Measurements from ENCODE around the gene TMEM187. TPM values are rescaled to one million over a fixed set of nuclear protein-coding genes. Genes with fewer than 3 reads are reported as not detected.

Gene TMEM187
- total RNA-seq, 4 donors from 2014 or later, result 2.5 to 4.1 (median 3.8) TPM

DNA sequence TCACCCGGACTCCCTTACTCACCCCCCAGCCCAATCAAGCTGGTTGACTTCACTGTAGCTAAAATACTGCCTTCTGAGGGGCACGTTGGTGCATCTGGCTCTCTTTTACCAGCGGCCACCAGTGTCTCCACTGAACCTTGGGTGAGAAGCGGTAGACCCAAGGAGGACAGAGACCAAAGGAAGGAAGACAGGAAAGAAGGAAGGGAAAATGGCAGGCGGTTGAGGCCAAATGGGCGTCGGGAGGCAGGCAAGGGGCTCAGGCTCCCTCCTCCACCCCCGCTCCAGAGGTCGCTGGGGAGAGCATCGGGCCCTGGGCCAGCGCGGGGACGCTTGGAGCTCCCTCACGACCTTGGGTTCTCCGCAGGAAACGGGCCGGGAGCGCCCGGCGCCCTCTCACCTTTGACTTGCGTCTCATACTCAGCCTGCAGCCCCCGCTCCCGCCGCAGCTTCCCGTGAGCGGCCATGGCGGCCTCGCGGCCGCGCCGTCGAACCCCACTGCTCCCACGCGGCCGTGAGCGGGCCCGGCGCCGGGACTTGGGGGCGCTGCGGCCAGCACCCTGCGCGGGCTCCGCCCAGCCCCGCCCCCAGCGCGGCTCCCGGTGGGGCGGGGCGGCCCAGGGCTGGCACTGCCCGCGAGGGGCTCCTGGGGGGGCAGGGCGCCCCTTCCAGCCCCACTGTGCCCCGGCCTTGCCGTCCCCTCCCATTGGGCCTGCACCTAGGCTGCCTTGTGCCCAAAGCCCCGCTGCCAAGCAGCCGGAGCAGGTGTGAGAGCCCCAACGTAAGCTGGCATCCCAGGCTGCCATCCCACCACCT lies 46.6 kb upstream of the TMEM187 start, which contains the start of gene ARHGAP4:
Gene ARHGAP4, minus strand, starts transcription at position 526 of the 813 bp plus-strand sequence. Its CDS starts 62 bp downstream, at position 464.
- peaks cover 0 to 15% (median 0%) of the 10 kb centered on the region in 3 donors for H3K36me3 ChIP-seq
- intact Hi-C loops (cut with DNase I), result no loop called here
- no peak for DNase-seq
- H3K4me3 ChIP-seq, result peak within 1 kb of the TSS; percentile 12 to 78 (median 58)
- TF ChIP-seq POLR2A (IDR thresholded peaks at IDR 0.05), result no peak
- TF ChIP-seq, protein P1, sequence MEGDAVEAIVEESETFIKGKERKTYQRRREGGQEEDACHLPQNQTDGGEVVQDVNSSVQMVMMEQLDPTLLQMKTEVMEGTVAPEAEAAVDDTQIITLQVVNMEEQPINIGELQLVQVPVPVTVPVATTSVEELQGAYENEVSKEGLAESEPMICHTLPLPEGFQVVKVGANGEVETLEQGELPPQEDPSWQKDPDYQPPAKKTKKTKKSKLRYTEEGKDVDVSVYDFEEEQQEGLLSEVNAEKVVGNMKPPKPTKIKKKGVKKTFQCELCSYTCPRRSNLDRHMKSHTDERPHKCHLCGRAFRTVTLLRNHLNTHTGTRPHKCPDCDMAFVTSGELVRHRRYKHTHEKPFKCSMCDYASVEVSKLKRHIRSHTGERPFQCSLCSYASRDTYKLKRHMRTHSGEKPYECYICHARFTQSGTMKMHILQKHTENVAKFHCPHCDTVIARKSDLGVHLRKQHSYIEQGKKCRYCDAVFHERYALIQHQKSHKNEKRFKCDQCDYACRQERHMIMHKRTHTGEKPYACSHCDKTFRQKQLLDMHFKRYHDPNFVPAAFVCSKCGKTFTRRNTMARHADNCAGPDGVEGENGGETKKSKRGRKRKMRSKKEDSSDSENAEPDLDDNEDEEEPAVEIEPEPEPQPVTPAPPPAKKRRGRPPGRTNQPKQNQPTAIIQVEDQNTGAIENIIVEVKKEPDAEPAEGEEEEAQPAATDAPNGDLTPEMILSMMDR (IDR thresholded peaks at IDR 0.05), result no peak
- peaks cover 28 to 72% (median 29%) of the 10 kb centered on the region in 3 donors for H3K4me1 ChIP-seq
- no peaks in the 10 kb centered on the region for H3K9me3 ChIP-seq
- no peaks in the 10 kb centered on the region for H3K27me3 ChIP-seq
- peak within 1 kb of the TSS; percentile 95 to 98 (median 97) for H3K27ac ChIP-seq
- WGBS, 2 donors, result 44 to 48% methylated on average over 6 to 19 of the region's 59 CpGs

DNA sequence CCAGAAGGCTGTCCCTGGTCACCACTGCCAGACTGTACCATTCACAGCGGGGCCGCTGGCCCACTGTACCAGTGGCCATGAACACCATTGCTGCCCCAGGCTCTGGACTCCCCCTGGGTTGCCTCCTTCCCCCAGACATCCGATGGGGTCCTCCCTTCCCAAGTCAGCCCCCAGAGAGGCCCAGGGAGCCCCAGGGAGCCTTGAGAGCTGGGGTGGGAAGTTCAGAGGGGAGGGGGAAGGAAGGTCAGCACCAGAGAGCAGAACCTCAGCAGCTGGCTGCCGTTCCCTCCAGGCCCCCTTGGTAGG lies 46.0 kb upstream of the TMEM187 start:
- H3K36me3 ChIP-seq, result peaks cover 0 to 21% (median 0%) of the 10 kb centered on the region in 3 donors
- no CpG with 5 or more reads among the region's 4 CpGs for WGBS, 2 donors
- intact Hi-C loops (cut with DNase I), result no loop called here
- H3K27ac ChIP-seq, result peak overlapping the region; percentile 95 to 98 (median 97)
- H3K4me1 ChIP-seq, result peaks cover 23 to 66% (median 25%) of the 10 kb centered on the region in 3 donors
- no peaks in the 10 kb centered on the region for H3K27me3 ChIP-seq
- no peaks in the 10 kb centered on the region for H3K9me3 ChIP-seq
- peak overlapping the region; percentile 12 to 78 (median 58) for H3K4me3 ChIP-seq
- DNase-seq, result no peak
- TF ChIP-seq POLR2A (IDR thresholded peaks at IDR 0.05), result no peak
- TF ChIP-seq, protein P1 (IDR thresholded peaks at IDR 0.05), result no peak

DNA sequence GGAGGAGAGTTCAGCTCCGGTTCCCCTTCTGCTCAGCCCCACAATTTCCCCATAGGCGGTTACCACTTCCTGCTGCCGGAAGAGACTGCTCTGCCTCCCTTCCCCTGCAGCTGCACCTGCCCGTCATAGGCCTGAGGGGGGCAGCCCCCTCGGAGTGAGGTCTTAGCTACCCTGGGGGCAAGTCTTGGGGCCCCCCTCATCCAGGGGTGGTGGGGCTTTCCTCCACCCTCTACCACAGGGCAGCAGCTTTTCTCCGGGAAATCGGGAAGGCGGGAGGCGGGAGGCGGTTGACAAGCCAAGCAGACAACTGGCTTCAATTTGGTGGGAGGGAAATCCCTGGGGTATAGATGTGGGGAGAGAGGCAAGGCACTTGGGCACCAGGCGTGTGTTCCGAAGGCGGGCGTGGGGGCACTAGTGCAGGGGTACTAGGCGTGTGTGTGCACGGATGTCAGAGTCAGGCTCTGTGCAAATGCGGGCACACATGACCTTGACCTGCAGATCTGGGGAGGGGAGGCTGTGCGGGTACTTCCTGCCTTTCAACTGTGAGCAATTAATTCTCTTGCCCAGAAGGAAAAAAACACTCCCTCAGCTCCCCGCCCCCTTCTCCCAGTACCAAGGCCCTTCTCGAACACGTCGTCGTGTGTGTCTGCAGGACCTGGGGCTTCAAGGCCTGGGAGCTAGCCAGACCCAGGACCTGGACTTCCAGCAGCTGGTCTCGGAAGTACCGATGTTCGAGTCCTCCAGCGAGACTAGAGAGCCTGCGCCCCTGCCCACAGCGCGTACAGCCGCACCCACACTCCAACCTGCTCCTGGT lies 45.5 kb upstream of the TMEM187 start:
- peak overlapping the region; percentile 95 to 98 (median 97) for H3K27ac ChIP-seq
- peaks cover 19 to 60% (median 22%) of the 10 kb centered on the region in 3 donors for H3K4me1 ChIP-seq
- TF ChIP-seq, protein P1 (IDR thresholded peaks at IDR 0.05), result peak in 1 of 6 experiments; percentile 8
- TF ChIP-seq POLR2A (IDR thresholded peaks at IDR 0.05), result peak in 2 of 4 donors; percentile 13 to 52
- DNase-seq, result peak; percentile 31
- no peaks in the 10 kb centered on the region for H3K9me3 ChIP-seq
- intact Hi-C loops (cut with DNase I), result no loop called here
- WGBS, 2 donors, result 52% methylated on average over 7 of the region's 31 CpGs; no CpG with 5 or more reads in 1 of the 2 donors
- H3K36me3 ChIP-seq, result peaks cover 0 to 26% (median 0%) of the 10 kb centered on the region in 3 donors
- no peaks in the 10 kb centered on the region for H3K27me3 ChIP-seq
- H3K4me3 ChIP-seq, result peak overlapping the region; percentile 46 to 78 (median 58)

DNA sequence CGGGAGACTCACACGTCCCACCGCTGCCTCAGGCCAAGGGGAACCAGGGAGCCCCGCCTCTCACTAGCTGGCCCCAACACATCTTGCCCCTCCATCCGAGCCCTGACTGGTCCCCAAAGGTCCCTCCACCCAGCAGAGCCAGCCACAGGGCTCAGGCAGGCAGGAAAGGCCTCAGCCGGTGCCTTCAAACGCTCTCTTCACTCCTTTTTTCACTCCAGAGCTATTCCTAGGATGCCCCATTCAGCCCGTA lies 45.0 kb upstream of the TMEM187 start:
- DNase-seq, result no peak
- Histone ChIP-seq H3K4me3 (peak overlapping the region; percentile 46 to 78 (median 58)), H3K27me3 (no peaks in the 10 kb centered on the region), H3K9me3 (no peaks in the 10 kb centered on the region), H3K27ac (peak overlapping the region; percentile 95 to 98 (median 97)), H3K4me1 (peaks cover 19 to 58% (median 22%) of the 10 kb centered on the region in 3 donors), H3K36me3 (peaks cover 0 to 31% (median 0%) of the 10 kb centered on the region in 3 donors)
- 3 to 26% methylated on average over 5 to 7 of the region's 8 CpGs for WGBS, 2 donors
- TF ChIP-seq, protein P1 (IDR thresholded peaks at IDR 0.05), result no peak
- no peak for TF ChIP-seq POLR2A (IDR thresholded peaks at IDR 0.05)
- intact Hi-C loops (cut with DNase I), result no loop called here

Data from esophagus squamous epithelium (tissue), 5 donors.